Hepatocyte (in vitro differentiated cells): ENCODE measurements around the gene MYOF.

Experiments used
- CTCF ChIP-seq: fragments of 200-600 bp; sonication (generic); IDR thresholded peaks from 2 replicates; pipeline ENCODE4 v1.5.1; 2016; ENCODE audit warnings: antibody characterized with exemption, mild to moderate bottlenecking; ENCODE audit not compliant: poor library complexity
- EZH2 ChIP-seq: fragments of 200-600 bp; sonication (generic); IDR thresholded peaks from 2 replicates; pipeline ENCODE4 v1.6.1; 2016; ENCODE audit warnings: antibody characterized with exemption, mild to moderate bottlenecking, borderline replicate concordance
- EZH2phosphoT487 ChIP-seq: fragments of 200-600 bp; sonication (generic); IDR thresholded peaks from one replicate; pipeline ENCODE4 v1.6.1; 2018; ENCODE audit warnings: antibody characterized with exemption, mild to moderate bottlenecking, low read depth, moderate library complexity; ENCODE audit not compliant: unreplicated experiment, severe bottlenecking

DNA sequence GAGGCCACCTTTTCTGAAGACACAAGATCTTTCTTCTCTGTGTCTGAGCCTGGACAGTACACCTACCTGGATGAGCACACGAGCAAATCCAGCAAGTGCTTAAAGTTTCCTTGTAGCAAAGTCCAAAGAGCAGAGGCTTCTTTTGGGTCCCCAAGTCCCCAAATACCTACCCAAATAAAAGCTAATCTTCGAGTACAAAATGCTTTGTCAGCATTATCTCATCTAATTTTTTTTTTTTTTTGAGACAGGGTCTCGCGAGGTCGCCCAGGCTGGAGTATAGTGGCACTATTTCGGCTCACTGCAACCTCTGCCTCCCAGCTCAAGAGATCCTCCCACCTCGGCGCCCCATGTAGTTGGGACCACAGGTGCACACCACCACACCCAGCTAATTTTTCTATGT lies 24.6 kb downstream of the MYOF start:
- no peak for TF ChIP-seq CTCF
- TF ChIP-seq EZH2: no peak
- no peak for TF ChIP-seq EZH2phosphoT487
